ENCODE data around the gene RASSF7. TPM values are rescaled to one million over a fixed set of nuclear protein-coding genes. Genes with fewer than 3 reads are reported as not detected.
A peak's percentile ranks its signal among the peaks of the same experiment; 100 is the strongest.

The RASSF7 gene
- total RNA-seq, 1 experiment from 2014 or later, result 36.2 TPM

- H3K4me2 ChIP-seq, result peak overlapping the region; percentile 78
- H2AFZ ChIP-seq, result no peak overlapping the region
- no TSS peak for BruUV-seq (replicated peaks)
- H3F3A ChIP-seq (ENCODE audit: insufficient read depth, low read depth), result no peaks in the 10 kb centered on the region; the same call in 1 of the 2 replicates
- H3K36me3 ChIP-seq (ENCODE audit: low read depth), result no peaks in the 10 kb centered on the region
- intact Hi-C loops (cut with micrococcal nuclease; ENCODE audit: unreplicated experiment), result loop anchor here (10.0 kb wide), 1 partner anchor 158 kb away; no protein-coding TSS in a partner anchor
- POLR2A ChIA-PET (ENCODE audit: unreplicated experiment), result no interaction called here
- no peaks in the 10 kb centered on the region for H3K27me3 ChIP-seq (ENCODE audit: insufficient read depth, low read depth)
- no peaks in the 10 kb centered on the region for H3K9me2 ChIP-seq (ENCODE audit: insufficient read depth)
- no peak overlapping the region for H3K27ac ChIP-seq
- no peak for DNase-seq
- H4K20me1 ChIP-seq (ENCODE audit: insufficient read depth), result no peaks in the 10 kb centered on the region
- TF ChIP-seq EZH2 (IDR thresholded peaks at IDR 0.05; ENCODE audit: low read depth) (no peak), CTCF (conservative IDR thresholded peaks at IDR 0.05) (no peak)
- H3K79me2 ChIP-seq (ENCODE audit: low read depth), result peaks cover 1% of the 10 kb centered on the region; the same call in 1 of the 2 replicates
- H3K4me3 ChIP-seq, result no peak overlapping the region; the same call in 1 of the 2 replicates
- CTCF ChIA-PET, result no interaction called here
- H3K9me3 ChIP-seq (ENCODE audit: insufficient read depth, low read depth), result no peaks in the 10 kb centered on the region
- H3K4me1 ChIP-seq (replicated peaks; ENCODE audit: insufficient read depth), result 0 out of 2 replicates have a peak, but pooled peaks cover 6% of the 10 kb centered on the region
These were observed 6.3 kb downstream of the RASSF7 start for GRCh38 chr11:567011-567628.

- ChIA-PET POLR2A (ENCODE audit: unreplicated experiment) (no interaction called here), CTCF (no interaction called here)
- Histone ChIP-seq H3K9me3 (ENCODE audit: insufficient read depth, low read depth) (no peaks in the 10 kb centered on the region), H3F3A (ENCODE audit: insufficient read depth, low read depth) (no peaks in the 10 kb centered on the region; the same call in 1 of the 2 replicates), H3K9me2 (ENCODE audit: insufficient read depth) (no peaks in the 10 kb centered on the region), H3K27me3 (ENCODE audit: insufficient read depth, low read depth) (no peaks in the 10 kb centered on the region), H3K4me2 (peak overlapping the region; percentile 78), H4K20me1 (ENCODE audit: insufficient read depth) (no peaks in the 10 kb centered on the region), H3K4me1 (replicated peaks; ENCODE audit: insufficient read depth) (0 out of 2 replicates have a peak, but pooled peaks cover 6% of the 10 kb centered on the region), H3K79me2 (ENCODE audit: low read depth) (no peaks in the 10 kb centered on the region), H3K4me3 (peak overlapping the region; percentile 54; the same call in 1 of the 2 replicates), H2AFZ (no peak overlapping the region), H3K36me3 (ENCODE audit: low read depth) (no peaks in the 10 kb centered on the region), H3K27ac (no peak overlapping the region)
- intact Hi-C loops (cut with micrococcal nuclease; ENCODE audit: unreplicated experiment), result loop anchor here (10.0 kb wide), 1 partner anchor 157 kb away; no protein-coding TSS in a partner anchor
- DNase-seq, result no peak
- BruUV-seq (replicated peaks), result no TSS peak
- TF ChIP-seq EZH2 (IDR thresholded peaks at IDR 0.05; ENCODE audit: low read depth) (no peak), CTCF (conservative IDR thresholded peaks at IDR 0.05) (no peak)
These were observed 7.0 kb downstream of the RASSF7 start for GRCh38 chr11:567629-568292.

- intact Hi-C loops (cut with micrococcal nuclease; ENCODE audit: unreplicated experiment), result loop anchor here (10.0 kb wide), 1 partner anchor 156 kb away; no protein-coding TSS in a partner anchor
- H3K4me2 ChIP-seq, result peak overlapping the region; percentile 85
- H3K9me2 ChIP-seq (ENCODE audit: insufficient read depth), result no peaks in the 10 kb centered on the region
- H2AFZ ChIP-seq, result no peak overlapping the region
- TF ChIP-seq EZH2 (IDR thresholded peaks at IDR 0.05; ENCODE audit: low read depth) (no peak), CTCF (conservative IDR thresholded peaks at IDR 0.05) (no peak)
- H3K27me3 ChIP-seq (ENCODE audit: insufficient read depth, low read depth), result no peaks in the 10 kb centered on the region
- no peak overlapping the region for H3K27ac ChIP-seq
- BruUV-seq (replicated peaks), result no TSS peak
- DNase-seq, result peak; percentile 67 to 95
- no peaks in the 10 kb centered on the region; the same call in 1 of the 2 replicates for H3F3A ChIP-seq (ENCODE audit: insufficient read depth, low read depth)
- no peaks in the 10 kb centered on the region for H3K9me3 ChIP-seq (ENCODE audit: insufficient read depth, low read depth)
- H3K79me2 ChIP-seq (ENCODE audit: low read depth), result no peaks in the 10 kb centered on the region
- H3K4me3 ChIP-seq, result peak overlapping the region; percentile 57; the same call in 1 of the 2 replicates
- CTCF ChIA-PET, result no interaction called here
- no peaks in the 10 kb centered on the region for H4K20me1 ChIP-seq (ENCODE audit: insufficient read depth)
- 0 out of 2 replicates have a peak, but pooled peaks cover 6% of the 10 kb centered on the region for H3K4me1 ChIP-seq (replicated peaks; ENCODE audit: insufficient read depth)
- H3K36me3 ChIP-seq (ENCODE audit: low read depth), result no peaks in the 10 kb centered on the region
- POLR2A ChIA-PET (ENCODE audit: unreplicated experiment), result no interaction called here
These were observed 7.8 kb downstream of the RASSF7 start for GRCh38 chr11:568306-569157.
